Cerebellar cortex (tissue), 1 donor: ENCODE results near the gene LUC7L2.
"Not testable (repeated sequence)": the region's sequence is repeated elsewhere in the genome, so short reads cannot be mapped to it uniquely, and the experiment has no call there.

Experiments used
- DNase-seq: peaks from one replicate; pipeline ENCODE4 v3.0.0-alpha.2; 2015; ENCODE audit warnings: low spot score

Gene LUC7L2

GRCh38 chr7:139446051-139446890 is 86.6 kb downstream of the LUC7L2 start:
- no peak for DNase-seq

GRCh38 chr7:139450851-139451250 is 91.2 kb downstream of the LUC7L2 start:
- no peak for DNase-seq

GRCh38 chr7:139451638-139452037 is 91.9 kb downstream of the LUC7L2 start:
- no peak for DNase-seq

GRCh38 chr7:139452958-139453672 is 93.4 kb downstream of the LUC7L2 start:
- DNase-seq: no peak

GRCh38 chr7:139453673-139454321 is 94.1 kb downstream of the LUC7L2 start:
- DNase-seq: no peak

- no peak for DNase-seq
Measured at GRCh38 chr7:139455789-139456188, 96.1 kb downstream of the LUC7L2 start.

GRCh38 chr7:139456511-139456910 is 96.8 kb downstream of the LUC7L2 start:
- no peak for DNase-seq

- no peak for DNase-seq
Measured at GRCh38 chr7:139457153-139457946, 97.7 kb downstream of the LUC7L2 start.

- not testable (repeated sequence) for DNase-seq
Measured at GRCh38 chr7:139463421-139463820, 103.7 kb downstream of the LUC7L2 start.

GRCh38 chr7:139464511-139464910 is 104.8 kb downstream of the LUC7L2 start:
- DNase-seq: not testable (repeated sequence)

GRCh38 chr7:139465072-139465471 is 105.4 kb downstream of the LUC7L2 start:
- not testable (repeated sequence) for DNase-seq

GRCh38 chr7:139467729-139468128 is 108.0 kb downstream of the LUC7L2 start:
- not testable (repeated sequence) for DNase-seq

GRCh38 chr7:139468281-139468680 is 108.6 kb downstream of the LUC7L2 start:
- not testable (repeated sequence) for DNase-seq

- DNase-seq: no peak
Measured at GRCh38 chr7:139471740-139472353, 112.2 kb downstream of the LUC7L2 start.
